ENCODE data around the gene ARF6. TPM values are rescaled to one million over a fixed set of nuclear protein-coding genes. Genes with fewer than 3 reads are reported as not detected.

The ARF6 gene
- total and polyA plus RNA-seq, 9 of the 15 experiments (the other 6 are each of a cell fraction or from before 2014, with no cell fraction given), result 15.3 to 35.2 (median 24.9) TPM

- TF ChIP-seq NELFE (IDR thresholded peaks at IDR 0.05; ENCODE audit: insufficient read depth, insufficient read length), result no peak
- no peak for TF ChIP-seq BCLAF1 (IDR thresholded peaks at IDR 0.05; ENCODE audit: borderline replicate concordance in 1 of 2, control insufficient read depth in 1 of 2, low read depth in 2 of 2, low read length in 1 of 2)
- TF ChIP-seq JUN (IDR thresholded peaks at IDR 0.05; ENCODE audit: borderline replicate concordance, low read depth, low read length), result no peak
- TF ChIP-seq JUN (CRISPR knock-in tag; IDR thresholded peaks at IDR 0.05; ENCODE audit: borderline replicate concordance), result no peak
- peak; percentile 44; the same call in 1 of the 2 replicates for TF ChIP-seq NFIC (IDR thresholded peaks at IDR 0.05)
- TF ChIP-seq ZBTB8A (IDR thresholded peaks at IDR 0.05; ENCODE audit: partially characterized antibody), result no peak
- peak; percentile 66 for TF ChIP-seq SUPT5H (IDR thresholded peaks at IDR 0.05)
- peak; percentile 20 to 41; a peak in 2 of 4 replicates for TF ChIP-seq NRF1 (conservative IDR thresholded peaks at IDR 0.05 in 1 of 2, IDR thresholded peaks at IDR 0.05 in 1 of 2)
- TF ChIP-seq TBL1XR1 (IDR thresholded peaks at IDR 0.05; ENCODE audit: low read length in 2 of 2), result peak in 1 of 2 experiments; percentile 29; a peak in 1 of 4 replicates
- peak; percentile 29 for TF ChIP-seq GABPA (tag; conservative IDR thresholded peaks at IDR 0.05; ENCODE audit: low read depth)
- peak in 1 of 2 experiments; percentile 49 for TF ChIP-seq E2F6 (IDR thresholded peaks at IDR 0.05; ENCODE audit: borderline replicate concordance in 1 of 2, extremely low read depth in 1 of 2, insufficient read depth in 1 of 2, insufficient read length in 1 of 2, low read depth in 1 of 2, low read length in 1 of 2, poor library complexity in 1 of 2, severe bottlenecking in 1 of 2)
- peak; percentile 41; the same call in 1 of the 2 replicates for TF ChIP-seq USF1 (CRISPR knock-in tag; IDR thresholded peaks at IDR 0.05)
- no peak for TF ChIP-seq SRSF3 (IDR thresholded peaks at IDR 0.05; ENCODE audit: insufficient read depth, low read length)
- 0 out of 2 replicates have a peak, but pooled peaks have one; percentile 63 for TF ChIP-seq MBD2 (IDR thresholded peaks at IDR 0.05; ENCODE audit: borderline replicate concordance, low read depth)
- TF ChIP-seq DMBX1 (CRISPR knock-in tag; IDR thresholded peaks at IDR 0.05; ENCODE audit: borderline replicate concordance), result 0 out of 2 replicates have a peak, but pooled peaks have one; percentile 17
- TF ChIP-seq CTBP1 (IDR thresholded peaks at IDR 0.05; ENCODE audit: borderline replicate concordance), result 0 out of 2 replicates have a peak, but pooled peaks have one; percentile 60
- TF ChIP-seq POLR2AphosphoS5 (IDR thresholded peaks at IDR 0.05; ENCODE audit: control insufficient read depth, insufficient read depth, low read depth, low read length), result peak; percentile 66; the same call in 1 of the 2 replicates
- 0 out of 2 replicates have a peak, but pooled peaks have one; percentile 30 for TF ChIP-seq GTF2E2 (tag; IDR thresholded peaks at IDR 0.05)
- TF ChIP-seq ILK (tag; IDR thresholded peaks at IDR 0.05; ENCODE audit: borderline replicate concordance, low read depth), result no peak
Observed at GRCh38 chr14:49867831-49868719, 24.8 kb upstream of the ARF6 start (continued).

All from K562 (cell line).